Progenitor cell of endocrine pancreas (in vitro differentiated cells): ENCODE results near the gene C10orf53. TPM values are rescaled to one million over a fixed set of nuclear protein-coding genes. Genes with fewer than 3 reads are reported as not detected.

Experiments used
- DNase-seq: peaks from one replicate; pipeline ENCODE4 v3.0.0; 2021; ENCODE audit warnings: low spot score; ENCODE audit not compliant: unreplicated experiment
- H3K27ac Mint-ChIP-seq: 2 replicates; pipeline ENCODE4 v1.8.0; 2021; ENCODE audit warnings: mild to moderate bottlenecking, moderate library complexity, mixed read lengths
- H3K27me3 Mint-ChIP-seq: 2 replicates; pipeline ENCODE4 v1.8.0; 2021; ENCODE audit warnings: mixed read lengths
- H3K36me3 Mint-ChIP-seq: 2 replicates; pipeline ENCODE4 v1.8.0; 2022; ENCODE audit warnings: mixed read lengths; ENCODE audit not compliant: insufficient read depth
- H3K4me1 Mint-ChIP-seq: 2 replicates; pipeline ENCODE4 v1.8.0; 2021; ENCODE audit warnings: low read depth, mixed read lengths
- H3K4me3 Mint-ChIP-seq: 2 replicates; pipeline ENCODE4 v1.8.0; 2021; ENCODE audit warnings: low read depth, mild to moderate bottlenecking, moderate library complexity, mixed read lengths
- H3K9me3 Mint-ChIP-seq: 2 replicates; pipeline ENCODE4 v1.8.0; 2021; ENCODE audit warnings: low read depth, mixed read lengths
- CTCF ChIP-seq: fragments of 200-600 bp; sonication (generic); IDR thresholded peaks from one replicate; pipeline ENCODE4 v1.5.0; 2021; ENCODE audit warnings: antibody characterized with exemption, mild to moderate bottlenecking; ENCODE audit not compliant: unreplicated experiment
- total RNA-seq: library from RNA; stranded (reverse); gene quantifications from 2 replicates; pipeline ENCODE4 v1.2.1, GENCODE V29; 2021

The C10orf53 gene
- total RNA-seq, 1 donor from 2014 or later, result not detected

- H3K36me3 Mint-ChIP-seq, result no peaks in the 10 kb centered on the region
- H3K27ac Mint-ChIP-seq, result no peak overlapping the region
- peaks cover under 1% of the 10 kb centered on the region for H3K4me1 Mint-ChIP-seq
- H3K9me3 Mint-ChIP-seq, result no peaks in the 10 kb centered on the region
- H3K4me3 Mint-ChIP-seq, result no peak overlapping the region
- no peak for TF ChIP-seq CTCF
- peaks cover 58% of the 10 kb centered on the region for H3K27me3 Mint-ChIP-seq
- no peak for DNase-seq
Measured at GRCh38 chr10:49647554-49647953, 31.9 kb upstream of the C10orf53 start.

- peaks cover 4% of the 10 kb centered on the region for H3K4me1 Mint-ChIP-seq
- TF ChIP-seq CTCF, result no peak
- DNase-seq, result no peak
- H3K9me3 Mint-ChIP-seq, result no peaks in the 10 kb centered on the region
- no peak overlapping the region for H3K4me3 Mint-ChIP-seq
- no peak overlapping the region for H3K27ac Mint-ChIP-seq
- H3K27me3 Mint-ChIP-seq, result peaks cover 58% of the 10 kb centered on the region
- no peaks in the 10 kb centered on the region for H3K36me3 Mint-ChIP-seq
Measured at GRCh38 chr10:49647985-49648795, 31.3 kb upstream of the C10orf53 start.

GRCh38 chr10:49649294-49649693 is 30.2 kb upstream of the C10orf53 start:
- no peak for TF ChIP-seq CTCF
- Mint-ChIP-seq H3K27me3 (peaks cover 55% of the 10 kb centered on the region), H3K9me3 (no peaks in the 10 kb centered on the region), H3K4me1 (peaks cover 4% of the 10 kb centered on the region), H3K36me3 (no peaks in the 10 kb centered on the region), H3K27ac (no peak overlapping the region), H3K4me3 (no peak overlapping the region)
- no peak for DNase-seq

- H3K27ac Mint-ChIP-seq, result no peak overlapping the region
- TF ChIP-seq CTCF, result no peak
- H3K4me3 Mint-ChIP-seq, result no peak overlapping the region
- H3K4me1 Mint-ChIP-seq, result peaks cover 4% of the 10 kb centered on the region
- DNase-seq, result no peak
- no peaks in the 10 kb centered on the region for H3K9me3 Mint-ChIP-seq
- H3K36me3 Mint-ChIP-seq, result no peaks in the 10 kb centered on the region
- H3K27me3 Mint-ChIP-seq, result peaks cover 46% of the 10 kb centered on the region
Measured at GRCh38 chr10:49649936-49650723, 29.3 kb upstream of the C10orf53 start.

GRCh38 chr10:49650724-49651034 is 28.8 kb upstream of the C10orf53 start:
- peaks cover 42% of the 10 kb centered on the region for H3K27me3 Mint-ChIP-seq
- H3K9me3 Mint-ChIP-seq, result no peaks in the 10 kb centered on the region
- no peak for DNase-seq
- TF ChIP-seq CTCF, result no peak
- H3K27ac Mint-ChIP-seq, result no peak overlapping the region
- H3K4me1 Mint-ChIP-seq, result peaks cover 4% of the 10 kb centered on the region
- no peaks in the 10 kb centered on the region for H3K36me3 Mint-ChIP-seq
- H3K4me3 Mint-ChIP-seq, result no peak overlapping the region
